BJ (cell line): ENCODE measurements around the gene MAML2. TPM values are rescaled to one million over a fixed set of nuclear protein-coding genes. Genes with fewer than 3 reads are reported as not detected.

Experiments used
- CTCF ChIA-PET: fragments of 350-600 bp; formaldehyde crosslinking; extraction: SDS; loops from one replicate; lab custom pipeline; 2021; ENCODE audit warnings: antibody characterized with exemption, inconsistent platforms; lab: Yijun Ruan, JAX
- POLR2A ChIA-PET: fragments of 300-600 bp; sonication (Branson Sonifier 250); formaldehyde crosslinking; extraction: SDS; loops from one replicate; lab custom pipeline; 2021; ENCODE audit warnings: antibody characterized with exemption; lab: Charles Lee
- DNase-seq: peaks from one replicate; pipeline ENCODE4 v3.0.0-alpha.2; 2011; ENCODE audit warnings: low read depth
- H3K27me3 ChIP-seq: 2 replicates; pipeline ENCODE4 v1.6.0; 2011; ENCODE audit warnings: low read length; ENCODE audit not compliant: control insufficient read depth, insufficient read depth
- H3K36me3 ChIP-seq: 2 replicates; pipeline ENCODE4 v1.5.1; 2011; ENCODE audit warnings: low read length; ENCODE audit not compliant: control insufficient read depth, insufficient read depth
- H3K4me3 ChIP-seq: 2 replicates; pipeline ENCODE4 v1.5.1; 2011; ENCODE audit warnings: low read depth, mild to moderate bottlenecking, control low read depth, low read length
- CTCF ChIP-seq: IDR thresholded peaks from 2 replicates; pipeline ENCODE4 v1.5.1; 2011; ENCODE audit warnings: low read depth, mild to moderate bottlenecking, control low read depth, inconsistent platforms, low read length, moderate library complexity; ENCODE audit not compliant: insufficient read depth
- polyA plus RNA-seq: library from polyadenylated mRNA; depleted of rRNA; stranded (reverse); fragments of >200 nt; gene quantifications from 2 replicates; pipeline ENCODE4 v1.2.3, GENCODE V29; 2011

MAML2 gene
- polyA plus RNA-seq, 1 experiment: 22.0 TPM

- no peak for TF ChIP-seq CTCF
- Histone ChIP-seq H3K36me3 (peaks cover 3% of the 10 kb centered on the region), H3K4me3 (no peak overlapping the region), H3K27me3 (no peaks in the 10 kb centered on the region)
- ChIA-PET POLR2A (no interaction called here), CTCF (interaction anchor here (0.6 to 1.2 kb wide), 2 partner anchors 20 to 41 kb away, joined by 3 to 4 read pairs; no protein-coding TSS in a partner anchor)
- no peak for DNase-seq
Measured at GRCh38 chr11:96075532-96075959, 267.4 kb downstream of the MAML2 start.

DNA sequence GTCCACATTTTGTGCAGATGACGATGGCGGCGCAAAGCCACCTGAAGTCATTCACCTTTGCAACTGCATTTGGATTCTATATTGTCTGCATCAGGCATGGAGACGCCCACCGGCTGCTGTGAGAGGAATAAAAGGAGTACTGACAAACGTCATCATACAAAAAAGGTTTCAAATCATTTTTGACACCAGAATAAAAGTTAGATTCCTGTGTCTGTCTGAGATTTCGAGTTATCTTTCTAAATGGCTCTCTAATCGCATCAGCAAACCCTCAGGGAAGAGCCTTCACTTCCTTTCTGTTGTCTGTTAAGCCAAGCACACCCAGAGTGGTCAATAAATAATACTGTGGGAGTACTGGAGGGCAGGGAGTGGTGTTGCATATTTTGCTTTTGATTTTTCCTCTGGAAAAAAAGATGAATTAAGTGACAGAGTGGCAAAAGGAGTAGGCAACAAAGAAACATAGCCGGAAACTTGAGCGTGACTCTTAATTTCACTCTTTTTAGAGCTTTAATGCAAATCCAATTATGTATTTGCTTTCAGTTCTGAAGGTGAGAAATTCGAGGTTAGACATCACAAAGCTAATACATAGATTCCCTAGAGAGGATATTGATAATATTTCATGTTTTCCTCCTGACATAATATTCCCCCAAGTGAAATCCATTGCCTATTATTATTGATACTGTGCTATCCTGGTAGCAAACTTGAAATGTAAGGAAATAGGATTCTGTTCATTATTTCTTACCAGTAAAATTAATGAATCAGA lies 268.3 kb downstream of the MAML2 start:
- no peak for DNase-seq
- Histone ChIP-seq H3K4me3 (no peak overlapping the region), H3K27me3 (no peaks in the 10 kb centered on the region), H3K36me3 (peaks cover 3% of the 10 kb centered on the region)
- ChIA-PET POLR2A (no interaction called here), CTCF (interaction anchor here (1.2 kb wide), 1 partner anchor 19 kb away, joined by 3 read pairs; no protein-coding TSS in a partner anchor)
- TF ChIP-seq CTCF: no peak

- Histone ChIP-seq H3K4me3 (no peak overlapping the region), H3K27me3 (no peaks in the 10 kb centered on the region), H3K36me3 (peaks cover 3% of the 10 kb centered on the region)
- CTCF ChIA-PET: no interaction called here
- no peak for TF ChIP-seq CTCF
- POLR2A ChIA-PET: no interaction called here
- DNase-seq: no peak
Measured at GRCh38 chr11:96073536-96073935, 269.5 kb downstream of the MAML2 start.

- ChIA-PET POLR2A (interaction anchor here (0.7 kb wide), 1 partner anchor 164 kb away, joined by 9 read pairs; no protein-coding TSS in a partner anchor), CTCF (interaction anchor here (1.0 kb wide), 1 partner anchor 10 kb away, joined by 4 read pairs; no protein-coding TSS in a partner anchor)
- H3K27me3 ChIP-seq: no peaks in the 10 kb centered on the region
Measured at GRCh38 chr11:96072592-96072991, 270.4 kb downstream of the MAML2 start.

More at GRCh38 chr11:96072592-96072991, 270.4 kb downstream of the MAML2 start:
- Histone ChIP-seq H3K36me3 (peaks cover 2% of the 10 kb centered on the region), H3K4me3 (no peak overlapping the region)
- no peak for DNase-seq
- TF ChIP-seq CTCF: no peak
